Keratinocyte (primary cell): ENCODE data around the gene MPO.

Experiments used
- CTCF ChIP-seq, 3 experiments: IDR thresholded peaks in 1 of 3; conservative IDR thresholded peaks in 1 of 3; optimal IDR thresholded peaks in 1 of 3; 2 replicates in 2 of 3; 3 replicates in 1 of 3; pipeline versions ENCODE3 to v1.5.1; 2011; ENCODE audit warnings: low read length in 3 of 3, mild to moderate bottlenecking in 3 of 3, moderate library complexity in 2 of 3, control low read depth in 1 of 3, inconsistent platforms in 1 of 3; ENCODE audit not compliant: insufficient read depth in 2 of 3; ENCODE audit errors: extremely low read depth in 1 of 3
- EZH2 ChIP-seq: IDR thresholded peaks from one replicate; pipeline ENCODE4 v1.6.1; 2012; ENCODE audit warnings: inconsistent platforms, mild to moderate bottlenecking, low read length, moderate library complexity

GRCh38 chr17:58279016-58279711 lies 1.6 kb downstream of the MPO start:
- TF ChIP-seq CTCF (optimal IDR thresholded peaks at IDR 0.05 in 1 of 3, IDR thresholded peaks at IDR 0.05 in 1 of 3, conservative IDR thresholded peaks at IDR 0.05 in 1 of 3; ENCODE audit: extremely low read depth in 1 of 3, insufficient read depth in 2 of 3, low read length in 3 of 3) = no peak
- no peak for TF ChIP-seq EZH2
